IPS-NIHi7 (cell line): ENCODE measurements around the gene PLXNA1.

Experiments used
- DNase-seq: peaks from one replicate; pipeline ENCODE4 v3.0.0; 2012; ENCODE audit warnings: mixed read lengths; ENCODE audit errors: extremely low spot score

PLXNA1 gene

DNA sequence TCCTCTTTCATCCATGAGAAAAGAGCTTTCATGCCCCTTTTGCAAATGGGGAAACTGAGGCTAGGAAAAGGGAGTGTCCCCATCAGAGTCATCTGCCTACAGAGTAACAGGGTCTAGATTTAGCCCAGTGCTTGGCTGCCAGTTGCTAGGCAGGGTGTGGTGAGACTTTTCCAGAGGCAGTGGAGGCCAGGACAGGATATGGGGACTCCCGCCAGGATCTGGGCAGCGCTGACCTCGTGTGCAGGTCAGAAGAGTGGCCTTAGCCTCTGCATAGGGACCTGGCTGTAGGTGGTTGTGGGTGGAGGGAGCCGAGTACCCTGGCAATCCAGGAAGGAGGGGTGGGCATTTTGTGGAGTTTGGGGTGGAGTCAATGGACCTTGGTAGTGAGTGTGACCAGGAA, 4.2 kb downstream of the PLXNA1 start:
- no peak for DNase-seq

DNA sequence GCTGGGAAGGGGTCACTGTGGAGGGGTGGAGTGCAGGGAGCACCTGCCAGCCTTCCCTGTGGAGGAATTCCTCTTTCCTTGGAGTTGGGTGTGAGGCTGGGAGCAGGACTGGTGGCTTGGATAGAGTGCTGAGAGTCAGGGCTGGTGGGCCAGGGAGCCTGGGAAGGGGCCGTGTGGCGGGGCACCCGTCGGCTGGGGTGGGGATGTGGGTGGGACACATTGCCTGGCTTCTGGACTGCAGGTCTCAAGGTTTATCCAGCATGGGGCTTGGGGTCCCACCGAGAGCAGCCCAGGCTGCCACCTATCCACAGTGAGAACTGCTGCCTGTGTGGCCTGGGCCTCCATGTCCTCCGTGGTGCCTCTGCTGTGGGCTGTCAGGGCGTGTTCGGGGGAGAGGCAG, 4.7 kb downstream of the PLXNA1 start:
- DNase-seq: no peak

DNA sequence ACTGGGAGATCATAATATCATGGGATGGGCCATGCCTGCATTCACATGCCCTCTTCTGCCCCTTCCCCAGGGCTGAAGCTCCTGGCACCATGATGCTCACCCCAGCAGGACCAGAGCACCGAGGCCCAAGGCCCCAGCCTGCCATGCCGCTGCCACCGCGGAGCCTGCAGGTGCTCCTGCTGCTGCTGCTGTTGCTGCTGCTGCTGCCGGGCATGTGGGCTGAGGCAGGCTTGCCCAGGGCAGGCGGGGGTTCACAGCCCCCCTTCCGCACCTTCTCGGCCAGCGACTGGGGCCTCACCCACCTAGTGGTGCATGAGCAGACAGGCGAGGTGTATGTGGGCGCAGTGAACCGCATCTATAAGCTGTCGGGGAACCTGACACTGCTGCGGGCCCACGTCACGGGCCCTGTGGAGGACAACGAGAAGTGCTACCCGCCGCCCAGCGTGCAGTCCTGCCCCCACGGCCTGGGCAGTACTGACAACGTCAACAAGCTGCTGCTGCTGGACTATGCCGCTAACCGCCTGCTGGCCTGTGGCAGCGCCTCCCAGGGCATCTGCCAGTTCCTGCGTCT, 5.6 kb downstream of the PLXNA1 start:
- DNase-seq: no peak

DNA sequence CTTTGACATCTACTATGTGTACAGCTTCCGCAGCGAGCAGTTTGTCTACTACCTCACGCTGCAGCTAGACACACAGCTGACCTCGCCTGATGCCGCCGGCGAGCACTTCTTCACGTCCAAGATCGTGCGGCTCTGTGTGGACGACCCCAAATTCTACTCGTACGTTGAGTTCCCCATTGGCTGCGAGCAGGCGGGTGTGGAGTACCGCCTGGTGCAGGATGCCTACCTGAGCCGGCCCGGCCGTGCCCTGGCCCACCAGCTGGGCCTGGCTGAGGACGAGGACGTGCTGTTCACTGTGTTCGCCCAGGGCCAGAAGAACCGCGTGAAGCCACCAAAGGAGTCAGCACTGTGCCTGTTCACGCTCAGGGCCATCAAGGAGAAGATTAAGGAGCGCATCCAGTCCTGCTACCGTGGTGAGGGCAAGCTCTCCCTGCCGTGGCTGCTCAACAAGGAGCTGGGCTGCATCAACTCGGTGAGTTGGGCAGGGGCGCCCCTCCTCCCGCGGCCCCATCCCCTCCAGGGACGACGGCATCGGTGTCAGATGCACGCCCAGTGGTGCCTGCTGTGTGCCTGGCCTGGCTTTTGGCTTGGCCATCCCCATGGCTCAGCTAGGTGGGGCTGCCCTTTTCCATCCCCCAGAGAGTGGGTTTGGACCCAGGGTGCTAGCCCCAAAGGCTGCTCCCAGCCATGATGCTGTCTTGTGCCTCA, 6.6 kb downstream of the PLXNA1 start:
- DNase-seq: no peak

DNA sequence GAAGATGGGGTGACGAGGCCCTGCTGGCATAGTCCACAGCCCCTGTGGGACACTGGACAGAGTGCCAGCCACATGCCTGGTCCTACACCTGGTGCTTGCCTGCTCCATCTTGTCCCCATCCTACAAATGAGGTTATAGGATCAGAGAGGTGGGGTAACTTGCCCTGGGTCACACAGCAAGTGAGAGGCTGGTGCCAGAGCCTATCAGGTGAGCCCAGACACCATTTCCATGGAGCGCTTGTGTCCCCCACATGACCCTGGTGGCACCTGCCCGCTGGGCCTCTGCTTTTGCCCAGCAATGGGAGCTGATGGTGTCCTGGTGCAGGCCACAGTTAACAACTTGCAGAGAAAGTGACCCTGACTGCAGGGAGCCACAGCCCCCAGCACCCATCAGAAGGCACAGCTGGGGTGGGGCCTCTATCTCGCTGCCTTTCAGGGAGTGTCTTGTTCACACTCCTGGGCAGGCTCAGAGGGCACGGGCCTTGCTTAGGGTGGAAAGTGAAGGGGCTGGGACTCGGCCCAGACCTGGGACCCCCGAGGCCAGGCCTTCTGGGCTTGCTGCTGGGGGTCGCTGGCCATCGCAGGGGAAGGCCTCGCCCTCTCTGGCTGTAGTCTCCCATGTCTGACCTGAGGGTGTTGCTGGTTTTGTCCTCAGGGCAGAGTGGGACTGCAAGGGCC, 7.2 kb downstream of the PLXNA1 start:
- DNase-seq: no peak

DNA sequence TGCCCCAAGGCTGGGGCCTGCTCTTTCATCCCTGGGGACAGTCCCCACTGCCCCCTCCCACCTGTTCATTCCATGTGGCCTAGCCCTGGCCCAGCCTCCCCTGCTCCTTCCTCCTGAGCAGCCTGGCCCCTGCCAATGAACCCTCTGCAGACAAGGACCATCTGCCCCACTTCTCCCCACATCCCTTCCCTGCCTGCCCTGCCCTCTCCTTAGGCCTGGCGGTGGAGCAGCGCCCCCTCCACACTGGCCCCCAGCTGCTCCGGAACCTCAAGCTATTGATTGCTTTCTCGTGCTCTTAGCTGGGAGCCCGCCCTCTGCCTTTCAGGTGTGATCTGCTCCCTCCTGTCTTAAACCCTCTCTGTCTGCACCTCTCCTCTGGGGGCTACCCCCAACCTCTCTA, 8.0 kb downstream of the PLXNA1 start:
- no peak for DNase-seq

DNA sequence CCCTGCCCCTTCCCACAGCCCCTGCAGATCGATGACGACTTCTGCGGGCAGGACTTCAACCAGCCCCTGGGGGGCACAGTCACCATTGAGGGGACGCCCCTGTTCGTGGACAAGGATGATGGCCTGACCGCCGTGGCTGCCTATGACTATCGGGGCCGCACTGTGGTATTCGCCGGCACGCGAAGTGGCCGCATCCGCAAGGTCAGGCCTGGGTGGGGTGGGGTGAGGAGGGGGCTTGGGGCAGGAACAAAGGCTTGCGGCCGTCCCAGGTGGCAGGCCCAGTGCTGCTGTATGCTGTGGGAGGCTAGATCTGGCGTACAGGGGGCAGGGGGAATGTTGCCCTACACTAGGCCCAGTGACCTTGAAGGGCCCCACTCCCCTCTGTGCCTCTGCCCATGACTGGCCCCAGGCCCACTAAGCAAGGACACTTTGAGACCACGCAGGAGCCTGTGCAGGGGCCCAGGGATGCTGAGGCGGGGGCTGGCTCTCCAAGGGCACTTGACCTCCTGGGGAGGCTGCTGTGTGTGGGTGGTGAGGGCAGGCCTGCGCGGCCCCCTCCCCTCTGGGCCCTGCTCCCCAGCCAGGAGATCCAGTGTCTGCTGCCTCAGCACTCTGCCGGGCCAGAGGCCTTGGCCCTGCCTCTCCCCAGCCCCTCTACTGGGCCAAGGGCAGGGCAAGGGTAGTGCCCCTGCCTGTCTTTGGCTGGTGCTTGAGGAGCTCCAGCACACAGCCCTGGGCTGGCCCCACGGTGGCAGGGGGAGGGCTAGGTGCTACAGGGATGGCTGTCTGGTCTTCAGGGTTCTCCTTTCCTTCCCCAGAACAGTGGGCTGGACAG, 8.7 kb downstream of the PLXNA1 start:
- no peak for DNase-seq

DNA sequence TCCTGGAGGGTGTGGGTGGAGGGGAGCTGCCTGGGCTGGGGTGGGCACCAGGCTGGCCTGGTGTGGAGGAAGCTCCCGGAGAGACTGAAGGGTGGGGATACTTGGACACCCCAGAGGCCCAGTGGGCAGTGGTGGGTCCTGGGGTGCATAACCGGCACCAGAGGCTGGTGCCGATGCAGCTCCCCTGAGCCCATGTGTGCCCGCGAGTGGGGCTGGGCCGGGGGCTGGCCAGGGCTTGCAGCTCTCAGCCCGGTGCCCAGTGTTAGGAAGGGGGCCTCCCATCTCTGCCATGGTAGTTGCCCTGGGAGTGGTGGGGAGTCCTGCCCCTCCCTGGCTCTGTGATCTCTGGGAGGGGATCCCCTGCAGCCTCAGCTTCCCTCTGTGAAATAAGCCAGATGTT, 9.3 kb downstream of the PLXNA1 start:
- DNase-seq: no peak

DNA sequence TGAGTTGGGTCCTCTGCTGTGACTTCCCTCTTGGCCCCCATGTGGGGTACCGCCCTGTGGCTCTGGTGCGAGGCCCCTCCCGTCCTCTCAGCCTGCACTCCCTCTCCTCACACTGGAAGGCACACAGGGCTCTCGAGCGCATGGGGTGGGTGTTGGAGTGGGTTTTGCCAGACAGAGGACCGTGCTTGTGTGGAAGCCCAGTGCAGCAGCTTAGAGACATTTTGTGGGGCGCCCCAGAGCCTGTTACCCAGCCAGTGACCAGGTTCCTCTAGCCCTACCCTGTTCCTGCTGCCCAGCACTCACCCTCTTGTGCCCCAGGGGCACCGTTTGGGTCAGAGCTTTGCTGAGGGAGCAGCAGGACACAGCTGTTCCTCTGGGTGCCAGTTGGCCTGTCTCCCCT, 9.9 kb downstream of the PLXNA1 start:
- DNase-seq: no peak

DNA sequence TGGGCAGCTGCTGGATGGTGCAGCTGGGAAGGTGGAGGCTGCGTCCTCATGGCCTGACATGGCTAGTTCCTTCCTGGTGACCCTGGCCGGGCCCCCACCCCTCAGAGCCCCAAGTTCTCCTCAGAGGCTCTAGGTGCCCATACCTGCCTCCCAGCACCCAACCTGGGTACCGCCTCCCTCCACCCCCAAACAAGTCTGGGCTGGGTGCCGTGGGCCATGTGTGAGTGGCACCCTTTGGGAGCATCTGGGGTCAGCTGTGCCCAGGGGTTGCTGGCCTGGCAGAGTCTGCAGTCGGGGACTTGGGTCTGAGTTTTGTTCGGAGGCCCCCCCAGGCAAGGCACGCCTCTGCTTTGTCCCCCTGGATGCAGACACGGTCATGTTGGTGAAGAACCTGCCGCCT, 10.5 kb downstream of the PLXNA1 start:
- no peak for DNase-seq

DNA sequence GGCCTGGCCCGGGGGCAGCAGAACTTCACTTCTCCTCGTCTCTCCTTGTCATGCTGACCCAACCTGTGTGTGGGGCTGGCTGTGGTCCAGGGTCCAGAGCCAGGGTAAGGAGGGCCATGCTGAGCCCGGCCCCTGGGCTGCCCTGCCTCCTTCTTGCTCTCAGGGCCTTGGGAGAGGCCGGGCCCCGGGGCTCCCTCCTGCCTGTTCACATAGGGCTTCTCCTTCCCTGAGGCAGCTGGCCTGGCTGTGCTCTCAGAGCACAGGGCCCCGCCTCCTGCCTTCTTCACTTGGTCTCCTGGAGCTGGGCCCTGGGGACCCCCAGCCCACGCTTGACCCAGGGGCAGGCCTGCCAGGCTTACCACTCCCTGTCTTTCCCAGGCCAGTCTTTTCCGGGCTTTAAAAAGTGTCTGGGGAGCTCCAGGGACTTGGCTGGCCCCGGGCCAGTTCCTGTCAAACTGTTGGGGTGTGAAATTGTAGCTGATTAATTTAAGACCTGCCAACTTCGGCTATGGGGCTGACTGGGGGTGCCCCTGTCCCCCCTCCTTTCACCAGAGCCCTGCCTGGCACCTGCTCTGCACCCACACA, 11.8 kb downstream of the PLXNA1 start:
- DNase-seq: no peak

DNA sequence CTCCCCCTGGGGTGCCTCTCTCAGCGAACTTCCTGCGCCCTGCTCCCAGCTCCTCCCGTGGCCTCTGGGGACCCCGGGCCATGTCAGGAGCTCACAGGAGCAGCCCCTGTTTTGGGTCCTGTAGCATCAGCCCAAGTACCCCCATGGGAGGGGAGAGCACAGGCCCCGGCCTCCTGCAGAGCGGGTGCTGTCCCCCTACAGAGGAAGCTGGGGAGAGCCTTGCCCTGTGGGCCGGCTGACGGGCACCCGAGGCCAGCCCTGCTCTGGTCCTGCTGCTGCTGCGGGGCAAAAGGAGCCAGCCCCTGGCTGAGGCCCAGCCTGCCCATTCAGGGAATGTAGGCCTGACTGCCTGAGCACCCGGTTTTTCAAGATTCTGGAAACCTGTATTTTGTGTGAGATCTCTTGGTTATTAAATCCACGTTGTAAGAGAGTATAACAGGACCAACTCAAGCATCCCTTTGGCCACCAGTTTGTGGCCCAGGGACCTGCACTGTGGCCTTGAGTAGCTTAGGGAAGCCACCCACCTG, 12.4 kb downstream of the PLXNA1 start:
- DNase-seq: no peak

DNA sequence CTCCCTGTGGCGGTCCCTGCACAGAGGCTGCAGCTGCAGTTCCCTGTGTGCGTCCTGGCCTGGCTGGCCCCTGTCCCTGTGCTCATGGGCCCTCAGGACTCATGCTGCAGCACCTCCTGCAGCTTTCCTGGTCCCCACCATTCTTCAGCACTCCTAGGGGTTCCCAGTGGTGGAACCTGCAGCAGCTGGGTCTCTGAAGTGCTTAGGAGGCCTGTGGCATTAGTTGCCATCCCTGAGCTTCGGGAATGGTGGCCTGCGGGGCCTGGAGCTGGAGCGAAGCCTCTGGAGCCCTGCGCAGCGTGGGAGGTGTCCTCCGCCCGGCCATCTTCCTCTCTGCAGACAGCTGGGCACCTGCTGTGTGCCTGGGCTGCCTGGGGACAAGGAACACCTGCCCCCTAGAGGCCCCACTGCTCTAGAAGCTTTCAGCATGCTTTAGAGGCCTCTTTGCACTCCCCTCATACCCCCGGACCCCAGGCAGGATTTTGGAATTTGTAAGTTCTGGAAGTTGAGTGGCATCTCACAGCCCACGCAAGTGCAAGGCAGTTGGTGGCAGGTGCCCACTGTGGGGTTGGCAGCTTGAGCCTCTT, 13.1 kb downstream of the PLXNA1 start:
- DNase-seq: no peak

DNA sequence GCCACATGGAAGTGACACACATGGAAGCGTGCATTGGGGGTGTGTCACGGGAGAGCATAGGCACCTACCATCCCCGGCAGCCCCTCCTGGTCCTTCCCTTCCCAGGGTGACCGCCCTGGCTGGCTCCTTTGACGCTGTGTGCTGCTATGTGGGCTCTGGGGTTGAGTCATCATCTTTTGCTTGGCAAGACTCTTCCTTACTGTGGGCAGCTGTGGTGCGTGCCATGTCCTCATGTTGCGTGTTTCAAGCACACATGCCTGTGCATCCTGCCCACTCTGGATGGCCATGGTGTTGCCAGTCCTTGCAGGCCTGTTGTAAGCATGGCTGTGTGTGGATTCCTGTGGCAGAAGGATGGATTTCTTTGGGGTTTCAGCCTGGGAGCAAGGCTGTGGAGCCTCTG, 14.0 kb downstream of the PLXNA1 start:
- DNase-seq: no peak

DNA sequence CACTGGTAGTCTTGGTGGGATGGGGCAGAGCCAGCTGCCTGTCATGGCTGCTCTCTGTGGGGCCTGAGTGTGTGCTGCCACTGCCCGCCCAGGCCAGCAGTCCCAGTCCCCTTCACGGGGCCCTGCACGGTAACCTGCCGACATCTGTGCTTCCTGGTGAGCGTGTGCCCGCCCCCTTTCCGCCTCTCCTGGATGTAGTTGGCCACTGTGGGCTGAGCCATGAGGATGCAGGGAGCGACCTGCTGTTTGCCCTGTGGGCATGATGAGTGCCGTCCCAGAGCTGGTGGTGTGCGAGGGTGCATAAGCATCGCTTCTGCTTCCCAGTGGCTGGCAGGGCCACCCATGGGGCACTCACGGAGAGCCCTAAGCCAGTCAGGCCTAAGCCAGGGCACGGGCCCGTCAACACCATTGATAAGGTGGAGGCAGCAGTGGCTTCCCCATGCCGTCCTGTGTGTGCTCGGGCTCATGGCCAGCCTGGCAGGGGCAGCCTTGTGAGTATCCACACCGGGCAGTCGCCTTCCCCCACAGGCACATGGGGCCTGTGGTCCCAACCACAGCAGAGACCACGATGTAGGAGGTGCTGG, 14.6 kb downstream of the PLXNA1 start:
- no peak for DNase-seq

DNA sequence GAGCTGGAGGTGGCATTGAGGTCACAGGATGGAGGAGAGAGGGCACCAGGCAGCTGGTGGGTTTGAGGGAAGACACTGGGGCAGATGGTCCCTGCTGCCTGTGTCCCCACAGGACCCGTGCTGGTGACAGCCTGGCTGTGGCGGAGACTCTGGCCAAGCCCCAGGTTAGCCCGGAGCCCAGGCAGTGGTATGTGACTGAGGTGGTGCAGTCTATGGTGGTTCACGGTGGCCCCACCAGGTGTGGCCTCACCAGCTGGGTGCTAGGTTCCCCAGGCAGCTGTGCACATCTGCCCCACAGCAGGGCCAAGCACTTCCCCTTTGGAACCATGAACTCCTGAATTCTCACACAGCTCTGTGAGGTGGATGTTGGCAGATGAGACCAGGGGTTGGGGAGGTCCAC, 15.4 kb downstream of the PLXNA1 start:
- DNase-seq: no peak

DNA sequence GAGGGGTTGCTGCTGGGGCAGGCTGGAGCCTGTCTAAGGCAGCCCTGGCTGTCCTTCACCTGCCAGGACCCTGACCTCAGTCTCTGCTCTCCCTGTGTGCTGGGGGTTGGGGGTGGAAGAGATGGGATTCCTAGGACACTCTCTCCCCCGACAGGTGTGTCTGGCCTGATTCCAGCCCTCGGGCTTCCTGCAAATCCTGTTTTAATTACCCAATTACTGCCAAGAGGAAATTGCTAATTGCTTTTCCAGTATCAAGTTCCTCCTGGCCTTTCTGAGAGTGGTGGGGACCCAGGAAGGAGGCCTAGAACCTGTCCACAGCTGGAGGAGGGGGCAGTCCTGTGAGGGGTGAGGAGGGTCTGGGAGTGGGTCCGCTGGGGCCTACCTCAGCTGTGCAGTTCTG, 15.8 kb downstream of the PLXNA1 start:
- no peak for DNase-seq

DNA sequence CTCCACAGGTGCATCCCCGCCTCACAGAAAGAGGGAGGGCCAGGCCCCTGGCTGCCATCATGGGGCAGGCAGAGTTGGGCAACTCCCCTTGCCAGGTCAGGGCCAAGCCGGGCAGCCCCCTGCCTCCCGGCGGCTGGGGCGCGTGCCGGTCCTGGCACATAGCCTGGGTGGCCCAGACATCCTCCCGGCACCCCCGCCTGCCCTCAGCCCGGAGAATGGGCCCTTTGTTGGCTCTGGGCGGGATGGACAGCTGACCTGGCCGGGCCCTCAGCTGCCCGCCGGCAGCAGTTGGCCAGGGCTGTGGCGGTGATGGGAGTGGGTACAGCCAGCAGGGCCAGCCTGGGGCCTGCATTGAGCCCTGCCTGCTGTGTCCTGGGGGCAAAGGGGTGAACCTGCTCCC, 16.5 kb downstream of the PLXNA1 start:
- DNase-seq: no peak

DNA sequence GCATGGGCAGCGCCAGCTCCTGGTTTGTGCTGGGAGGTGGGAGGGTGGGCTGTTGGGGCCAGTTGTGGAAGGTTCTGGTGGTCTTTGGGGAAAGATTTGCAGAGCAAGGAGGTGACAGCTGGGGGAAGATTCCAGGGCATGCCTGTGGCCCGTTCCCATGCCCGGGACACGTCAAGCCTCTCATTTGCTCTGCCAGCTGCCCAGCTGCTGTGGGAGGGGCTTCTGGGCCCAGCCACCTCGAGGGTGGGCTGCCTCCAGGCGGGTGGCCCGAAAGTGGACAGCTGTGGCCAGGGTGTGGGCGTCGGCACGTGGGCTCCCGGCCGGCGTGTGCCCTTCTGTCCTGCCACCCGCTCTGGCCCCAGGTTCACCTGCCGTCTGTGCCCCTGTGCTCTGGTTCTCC, 17.2 kb downstream of the PLXNA1 start:
- DNase-seq: no peak

DNA sequence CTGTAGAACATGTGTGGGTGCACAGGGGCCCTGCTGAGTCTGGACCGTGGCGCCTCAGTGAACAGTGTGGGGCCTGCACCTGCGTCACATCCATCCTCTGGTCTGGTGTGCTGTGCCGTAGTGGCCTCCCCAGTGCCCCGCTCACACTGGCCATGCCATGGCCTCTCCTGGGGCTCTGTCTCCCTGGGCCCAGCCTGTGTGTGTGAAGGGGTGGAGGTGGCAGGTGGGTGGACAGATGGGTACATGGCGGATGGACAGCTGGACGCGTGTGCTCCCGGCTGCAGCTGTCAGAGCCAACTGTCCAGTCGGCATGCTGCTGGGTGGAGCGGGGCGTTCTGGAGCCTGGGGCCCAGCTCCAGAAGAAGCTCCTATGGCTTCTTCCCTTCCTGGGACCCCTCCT, 17.8 kb downstream of the PLXNA1 start:
- no peak for DNase-seq
